H54 (cell line): ENCODE results near the gene IRX4.

ENCODE experiments used
- DNase-seq: peaks from one replicate; pipeline ENCODE4 v3.0.0; 2011; ENCODE audit warnings: low spot score, mixed read lengths; ENCODE audit not compliant: insufficient read length
- FAIRE-seq: peaks from 3 replicates; lab custom pipeline; 2011; peaks lifted over from hg19 to GRCh38; lab: Jason Lieb, UNC
- POLR2A ChIP-seq: IDR thresholded peaks from 2 replicates; pipeline ENCODE4 v1.6.1; 2011; ENCODE audit warnings: low read depth, mild to moderate bottlenecking, low read length

IRX4 gene

DNA sequence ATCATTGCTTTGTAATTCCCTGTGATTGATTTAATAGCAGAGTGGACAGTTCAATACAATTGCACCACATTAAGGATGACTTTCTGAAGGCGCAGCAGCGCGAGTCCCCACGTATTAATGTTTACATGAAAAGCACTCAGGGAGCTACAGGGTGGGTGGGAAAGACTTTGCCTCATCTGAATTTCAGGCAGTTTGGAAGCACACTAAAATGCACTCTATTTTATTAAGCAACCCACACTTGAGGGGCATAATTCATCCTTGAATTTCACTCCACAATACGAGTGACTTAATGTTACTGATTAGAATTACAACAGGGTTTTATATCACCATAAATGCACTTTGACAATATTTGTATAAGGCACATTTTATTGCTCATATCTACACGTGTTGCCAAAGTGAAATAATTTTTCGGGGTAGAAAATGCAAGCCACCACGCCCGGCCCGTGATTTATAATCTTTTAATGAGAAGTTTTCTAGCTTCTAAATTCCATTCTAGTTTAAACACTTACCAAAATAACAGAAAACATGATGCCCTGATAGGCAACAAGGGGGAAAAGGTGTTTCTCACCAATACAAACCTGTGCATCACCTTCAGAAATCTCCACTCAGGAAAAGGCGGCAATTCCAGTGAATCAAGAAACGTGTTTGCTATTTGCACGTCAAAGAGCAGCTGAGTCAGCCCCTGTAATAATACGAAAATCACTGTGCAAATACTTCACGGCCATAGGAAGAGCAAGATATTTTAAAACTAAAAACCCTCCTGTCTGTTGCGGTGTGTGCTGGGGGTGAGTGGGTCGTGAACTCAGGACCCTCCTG lies 40.5 kb downstream of the IRX4 start:
- DNase-seq (no peak), FAIRE-seq (no peak)
- no peak for TF ChIP-seq POLR2A

DNA sequence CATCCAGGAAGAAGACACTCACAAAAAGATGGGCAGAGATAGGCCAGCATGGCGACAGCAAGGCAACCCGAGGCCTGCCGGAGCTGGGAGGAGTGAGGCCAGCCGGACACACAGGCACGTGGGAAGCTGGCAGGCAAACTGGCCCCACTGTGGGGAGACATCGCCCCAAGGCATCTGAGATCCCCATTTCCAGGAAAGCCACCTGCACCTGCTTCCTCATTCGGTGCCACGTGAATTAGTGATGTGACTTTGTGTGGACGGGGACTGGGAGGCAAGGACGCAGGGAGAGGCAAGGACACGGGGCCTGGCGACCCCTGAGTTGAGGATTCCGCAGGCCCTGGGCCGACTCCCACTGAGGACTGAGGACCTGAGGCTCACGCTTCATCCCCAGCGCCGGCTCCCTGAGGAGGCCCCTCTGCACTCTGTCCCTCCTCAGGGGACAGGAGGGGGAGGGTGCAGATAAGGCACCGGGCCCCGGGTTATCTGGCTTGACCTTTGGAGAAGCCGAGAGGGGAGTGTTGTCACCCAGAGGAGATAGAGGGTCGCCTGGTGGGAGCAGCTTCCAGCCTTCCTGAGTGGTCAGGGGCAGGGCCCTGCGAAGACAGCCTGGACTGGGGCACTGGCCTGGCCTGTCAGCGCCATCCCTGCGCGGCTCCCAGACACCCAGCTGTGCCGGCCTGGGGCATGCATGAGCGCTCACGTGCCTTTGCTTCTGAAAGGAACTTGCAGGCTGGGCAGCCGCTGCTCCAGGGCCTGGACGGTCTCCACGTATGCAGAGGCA lies 41.8 kb downstream of the IRX4 start:
- DNase-seq (no peak), FAIRE-seq (no peak)
- no peak for TF ChIP-seq POLR2A

DNA sequence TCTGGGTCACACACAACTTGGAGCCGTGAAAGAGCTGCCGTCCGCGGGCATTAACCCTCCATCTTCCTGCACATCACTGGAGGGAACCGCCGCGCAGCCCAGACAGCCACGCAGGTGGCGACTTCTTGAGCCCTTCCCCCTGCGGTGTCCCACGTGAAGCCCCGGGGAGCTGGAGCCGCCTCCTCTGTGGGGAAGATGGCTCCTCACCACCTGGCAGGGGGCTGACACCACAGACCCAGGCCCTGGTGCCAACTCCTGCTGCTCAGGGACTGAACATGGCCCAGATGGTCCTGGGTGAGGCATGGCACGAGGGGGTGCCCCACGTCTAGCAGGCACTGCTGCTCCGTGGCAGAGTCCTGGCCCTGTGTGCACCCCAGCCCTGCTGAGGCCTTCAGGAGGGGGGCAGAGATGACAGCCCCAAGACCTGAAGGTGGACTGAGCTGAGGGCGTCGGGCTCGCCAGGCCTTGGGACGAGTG lies 42.6 kb downstream of the IRX4 start:
- DNase-seq (no peak), FAIRE-seq (no peak)
- no peak for TF ChIP-seq POLR2A

DNA sequence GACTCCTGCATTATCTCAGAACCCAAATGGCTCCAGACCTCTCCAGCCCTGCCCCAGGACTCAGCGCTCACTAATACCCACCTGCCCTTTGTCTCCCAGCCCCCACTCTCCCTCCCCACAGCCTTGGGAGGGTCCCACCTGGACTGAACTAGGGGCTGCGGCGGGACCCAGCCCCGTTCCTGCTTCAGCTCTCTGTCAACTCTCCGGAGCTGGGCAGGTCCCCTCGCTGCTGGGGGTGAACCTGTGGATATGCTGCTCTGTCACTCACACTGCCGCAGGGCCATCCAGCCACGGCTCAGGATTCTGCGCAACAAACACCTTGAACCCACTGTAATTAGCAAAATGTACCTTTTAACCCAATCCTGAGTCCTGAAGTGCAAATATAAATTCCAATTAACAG lies 44.7 kb downstream of the IRX4 start:
- FAIRE-seq (no peak), DNase-seq (no peak)
- TF ChIP-seq POLR2A = no peak

DNA sequence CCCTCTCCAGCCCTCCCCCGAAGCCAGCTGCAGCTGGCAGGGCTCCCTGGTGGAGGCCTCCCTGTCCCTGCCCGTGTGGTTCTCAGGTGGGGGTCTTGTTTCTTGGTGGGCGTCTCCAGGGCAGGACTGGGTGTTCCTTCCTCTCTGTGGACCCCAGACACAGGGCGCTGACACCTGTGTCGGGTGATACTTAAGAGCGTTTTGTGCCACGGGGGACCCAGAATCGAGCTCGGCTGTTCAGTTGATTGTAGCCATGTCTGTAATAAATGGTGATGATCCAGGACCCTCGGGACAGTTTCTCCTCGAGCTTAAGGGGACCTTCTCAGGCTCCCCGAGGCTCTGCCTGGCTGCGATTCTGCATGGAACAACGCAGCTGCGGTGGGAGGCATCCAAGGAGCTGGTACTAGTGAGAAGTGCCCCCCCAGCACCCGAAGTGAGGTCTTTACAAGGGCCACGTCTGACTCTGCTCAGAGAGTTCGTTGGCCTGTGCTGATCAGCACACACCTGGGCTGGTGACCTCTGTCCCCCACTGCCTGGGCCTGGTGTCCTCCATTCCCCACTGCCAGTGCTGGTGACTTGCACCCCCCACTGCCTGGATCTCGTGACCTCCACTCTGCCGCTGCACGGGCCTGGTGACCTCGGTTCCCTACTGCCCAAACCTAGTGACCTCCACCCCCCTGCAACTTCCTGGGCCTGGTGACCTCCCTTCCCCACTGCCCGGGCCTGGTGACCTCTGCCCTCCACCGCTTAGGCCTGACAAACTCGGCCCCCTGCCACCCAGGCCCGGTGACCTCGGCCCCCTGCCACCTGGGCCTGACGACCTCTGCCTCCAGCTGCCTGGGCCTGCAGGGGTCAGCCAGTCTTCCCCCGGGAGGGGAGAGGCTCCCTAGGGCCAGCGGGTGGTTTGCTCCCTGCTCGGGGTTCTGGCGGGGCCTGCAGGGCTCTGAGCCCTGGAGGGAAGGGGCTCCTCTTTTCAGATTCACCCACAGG lies 45.5 kb downstream of the IRX4 start:
- DNase-seq (no peak), FAIRE-seq (no peak)
- no peak for TF ChIP-seq POLR2A

DNA sequence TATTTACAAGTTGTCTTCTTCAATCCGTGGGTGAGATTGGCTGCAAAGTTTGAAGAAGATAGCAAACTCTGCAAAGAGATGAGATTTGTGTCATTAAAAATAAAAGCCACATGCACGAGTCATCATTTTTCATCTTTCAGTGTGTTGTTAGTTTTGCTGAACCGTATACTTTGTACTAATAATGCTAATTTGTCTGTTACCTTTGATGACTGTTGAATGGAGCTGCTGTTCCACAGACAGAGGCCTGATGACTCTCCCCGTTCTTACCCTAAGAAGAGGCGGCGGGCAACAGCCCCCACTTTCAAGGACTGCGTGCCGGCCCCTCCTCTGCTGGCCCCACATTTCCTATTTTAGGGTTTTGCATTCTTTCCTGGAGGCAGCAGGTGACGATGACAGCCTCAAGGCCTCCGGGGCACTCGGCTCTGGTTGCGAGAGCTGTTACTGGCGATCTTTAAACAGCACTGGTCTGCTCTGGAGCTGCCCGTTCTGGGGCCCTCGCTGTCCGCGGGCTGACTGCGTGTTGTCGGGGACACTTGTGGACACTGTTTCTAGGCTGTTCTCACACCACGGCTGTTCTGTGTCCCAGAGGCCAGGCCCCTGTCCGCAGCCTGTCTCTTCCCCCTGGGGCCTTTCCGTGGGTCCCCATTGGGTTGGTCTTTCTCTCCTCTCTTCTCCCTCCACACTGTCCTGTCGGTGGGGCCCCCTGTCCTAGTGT lies 46.4 kb downstream of the IRX4 start:
- FAIRE-seq (no peak), DNase-seq (no peak)
- TF ChIP-seq POLR2A = no peak

DNA sequence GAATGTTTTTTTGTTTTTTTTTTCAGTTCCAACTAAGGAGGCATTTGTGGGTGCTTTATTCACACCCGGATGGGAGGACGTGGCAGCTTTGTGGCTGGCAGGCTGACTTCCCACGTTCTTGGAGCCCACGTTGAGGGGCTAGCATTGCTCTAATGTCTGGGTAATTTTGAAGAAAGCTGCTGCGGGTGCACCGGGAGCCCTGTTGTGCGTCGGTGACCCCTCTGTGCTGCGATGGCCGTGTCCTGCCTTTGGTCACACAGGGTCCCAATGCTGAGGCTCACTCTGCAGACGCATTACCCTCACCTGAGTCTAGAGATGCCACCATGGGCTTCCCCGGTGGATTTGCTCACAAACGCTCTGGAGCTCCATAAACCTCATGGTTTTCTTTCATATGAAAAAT lies 47.3 kb downstream of the IRX4 start:
- FAIRE-seq (no peak), DNase-seq (no peak)
- TF ChIP-seq POLR2A = no peak

DNA sequence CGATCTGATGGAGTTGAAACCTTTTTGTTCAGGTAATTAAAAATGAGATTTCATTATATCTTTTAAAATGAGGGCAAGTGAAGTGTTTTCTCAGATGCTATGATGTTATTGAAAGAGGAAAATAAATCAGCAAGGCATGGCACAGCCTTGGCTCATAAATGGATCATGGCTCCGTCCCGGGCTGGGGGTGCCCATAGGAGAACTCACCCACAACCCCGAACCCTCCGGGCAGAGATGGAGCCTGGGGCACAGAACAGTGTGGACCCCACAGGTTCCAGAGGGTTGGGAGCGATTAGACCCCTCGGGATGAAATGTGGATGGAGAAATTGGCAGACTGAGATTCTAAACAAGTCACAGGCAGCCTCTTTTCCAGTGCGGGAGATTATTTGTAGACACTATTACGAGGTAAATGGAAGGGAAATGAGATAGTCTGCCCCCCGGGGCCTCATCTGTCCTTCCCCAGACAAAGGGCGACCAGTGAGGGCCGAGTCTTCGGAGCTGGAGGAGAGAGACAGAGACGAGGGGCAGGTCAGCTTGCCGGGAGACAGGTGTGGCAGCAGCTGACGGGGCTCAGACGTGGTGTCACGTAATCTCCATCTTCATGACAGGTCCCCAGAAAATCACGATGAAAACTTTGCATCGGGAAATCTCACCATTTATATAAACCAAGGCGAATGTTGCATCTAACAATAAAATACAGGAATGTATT lies 47.9 kb downstream of the IRX4 start:
- FAIRE-seq = no peak

DNA sequence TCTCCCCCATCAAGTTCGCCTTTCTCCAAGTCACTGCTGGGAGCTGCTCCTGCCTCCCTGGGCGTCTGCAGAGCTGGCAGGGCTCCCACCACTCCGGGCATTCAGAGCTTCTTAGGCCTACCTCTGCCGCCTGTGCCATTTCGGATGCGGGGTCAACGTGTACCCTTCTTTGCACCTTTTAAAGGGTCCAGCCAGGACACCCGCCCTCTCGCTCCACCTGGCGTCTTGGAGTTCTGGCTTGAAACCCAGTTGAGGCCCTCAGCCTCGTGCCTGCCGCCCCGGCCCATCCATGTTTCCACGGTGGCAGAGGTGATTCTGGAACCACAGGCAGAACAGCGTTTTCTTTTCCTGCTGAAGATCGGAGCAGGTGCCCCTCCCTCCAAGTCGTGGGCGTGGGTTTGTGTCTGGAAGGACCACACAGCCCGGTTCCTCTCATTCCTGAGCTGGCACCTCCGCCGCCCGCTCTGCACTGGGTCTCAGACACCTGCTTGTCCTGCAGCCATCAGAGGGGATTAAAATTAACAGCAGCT lies 48.6 kb downstream of the IRX4 start:
- DNase-seq (no peak), FAIRE-seq (no peak)
- no peak for TF ChIP-seq POLR2A

More for the DNA sequence above, 47.9 kb downstream of the IRX4 start:
- no peak for DNase-seq
- no peak for TF ChIP-seq POLR2A

DNA sequence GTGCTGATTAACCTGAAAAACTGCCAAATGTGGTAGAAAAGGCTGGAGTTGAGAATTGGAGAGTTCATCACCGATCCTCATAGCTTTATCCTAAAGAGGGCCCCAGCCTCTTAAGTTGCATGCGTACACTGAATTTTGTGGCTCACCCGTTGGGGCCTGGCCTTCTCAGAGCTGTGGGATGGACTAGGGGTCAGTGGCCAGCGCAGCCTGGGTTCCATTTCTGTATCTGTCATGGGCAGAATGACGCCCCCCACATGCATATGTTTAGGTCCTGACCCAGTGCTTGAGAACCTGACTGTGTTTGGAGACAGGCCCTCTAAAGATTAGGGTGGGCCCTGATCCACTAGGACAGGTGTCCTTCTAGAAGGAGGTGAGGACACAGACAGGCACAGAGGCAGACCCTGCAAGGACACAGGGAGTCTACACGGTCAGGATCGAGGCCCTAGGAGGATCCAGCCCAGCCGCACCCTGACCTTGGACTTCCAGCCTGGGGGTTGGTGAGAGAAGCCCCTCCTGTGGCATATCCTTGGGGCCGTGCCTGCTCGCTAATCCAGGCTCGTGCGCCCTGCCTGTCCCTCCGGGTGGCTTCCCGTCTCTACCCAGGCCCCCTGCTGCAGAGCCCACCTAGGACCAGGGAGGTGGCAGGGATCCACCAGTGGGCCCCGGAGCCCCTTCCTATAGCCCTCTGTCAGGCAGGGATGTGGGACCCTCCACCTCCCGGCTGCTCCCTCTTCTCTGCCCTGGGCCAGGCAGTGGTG lies 49.3 kb downstream of the IRX4 start:
- TF ChIP-seq POLR2A = no peak
- no peak for FAIRE-seq
- DNase-seq = no peak

DNA sequence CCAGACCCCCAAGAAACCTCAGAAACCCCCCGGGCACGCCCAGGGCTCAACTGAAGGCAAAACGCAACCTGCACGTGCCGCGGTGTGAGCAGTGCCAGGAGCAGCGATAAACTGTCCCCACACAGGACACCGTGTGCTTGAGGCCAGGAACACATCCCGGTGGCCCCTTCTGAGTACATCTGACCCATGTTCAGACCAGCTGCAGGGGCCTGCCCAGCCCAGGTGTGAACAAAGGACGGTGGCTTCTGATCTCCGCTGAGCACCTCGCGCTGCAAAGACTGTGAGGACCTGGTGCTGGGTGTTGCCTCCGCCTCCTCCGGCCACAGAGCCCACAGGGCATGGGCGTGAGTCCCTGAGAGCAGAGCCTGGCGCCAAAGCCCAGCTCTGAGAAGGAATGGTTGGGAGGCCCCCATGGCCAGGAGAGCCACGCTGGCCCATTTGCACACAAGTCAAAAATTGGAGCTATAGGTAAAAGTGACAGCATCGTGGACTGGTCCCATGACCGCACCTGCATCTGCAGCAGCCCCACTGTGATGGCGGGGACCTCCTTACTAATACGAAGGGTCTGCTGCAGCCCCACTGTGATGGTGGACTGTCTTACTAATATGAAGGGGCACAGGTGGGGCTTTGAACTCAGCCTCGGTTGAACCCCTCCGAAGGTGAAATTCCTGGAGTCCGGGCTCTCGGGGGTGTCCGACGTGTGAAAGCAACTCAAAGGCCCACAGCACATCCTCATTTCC lies 50.0 kb downstream of the IRX4 start:
- FAIRE-seq (no peak), DNase-seq (no peak)
- no peak for TF ChIP-seq POLR2A
